ENCODE results near the gene BRD3.

Gene BRD3

GRCh38 chr9:134066913-134067851 lies 644 bp downstream of the BRD3 start:
- Histone ChIP-seq H3K4me3 (peak overlapping the region; percentile 62 to 87 (median 81)), H3K27ac (peak overlapping the region in 20 of 21 experiments; percentile 31 to 90 (median 76))

GRCh38 chr9:134066526-134066912 lies 1.3 kb downstream of the BRD3 start:
- Histone ChIP-seq H3K27ac (peak overlapping the region in 20 of 21 experiments; percentile 15 to 90 (median 76)), H3K4me3 (peak overlapping the region; percentile 62 to 87 (median 81))

- Histone ChIP-seq H3K4me3 (peak overlapping the region; percentile 62 to 87 (median 81)), H3K27ac (peak overlapping the region in 20 of 21 experiments; percentile 2 to 90 (median 75))
Observed at GRCh38 chr9:134065612-134066419, 2.0 kb downstream of the BRD3 start.

- Histone ChIP-seq H3K27ac (peak overlapping the region in 1 of 21 experiments; percentile 90), H3K4me3 (no peak overlapping the region)
Observed at GRCh38 chr9:134064711-134065110, 3.1 kb downstream of the BRD3 start.

GRCh38 chr9:134063571-134064450 lies 4.0 kb downstream of the BRD3 start:
- Histone ChIP-seq H3K4me3 (no peak overlapping the region), H3K27ac (no peak overlapping the region)

- no peak overlapping the region for H3K4me3 ChIP-seq
- H3K27ac ChIP-seq, result no peak overlapping the region
Observed at GRCh38 chr9:134063088-134063570, 4.7 kb downstream of the BRD3 start.

GRCh38 chr9:134062461-134063087 lies 5.3 kb downstream of the BRD3 start:
- peak overlapping the region in 1 of 21 experiments; percentile 5 for H3K27ac ChIP-seq
- H3K4me3 ChIP-seq, result no peak overlapping the region

- Histone ChIP-seq H3K27ac (peak overlapping the region in 1 of 21 experiments; percentile 5), H3K4me3 (no peak overlapping the region)
Observed at GRCh38 chr9:134061688-134062371, 6.0 kb downstream of the BRD3 start.

- Histone ChIP-seq H3K4me3 (no peak overlapping the region), H3K27ac (no peak overlapping the region)
Observed at GRCh38 chr9:134061019-134061687, 6.7 kb downstream of the BRD3 start.

GRCh38 chr9:134060546-134060945 lies 7.3 kb downstream of the BRD3 start:
- Histone ChIP-seq H3K27ac (no peak overlapping the region), H3K4me3 (no peak overlapping the region)

- H3K27ac ChIP-seq, result peak overlapping the region in 1 of 21 experiments; percentile 21
- H3K4me3 ChIP-seq, result no peak overlapping the region
Observed at GRCh38 chr9:134059661-134060395, 8.0 kb downstream of the BRD3 start.

- Histone ChIP-seq H3K27ac (no peak overlapping the region), H3K4me3 (no peak overlapping the region)
Observed at GRCh38 chr9:134059188-134059641, 8.6 kb downstream of the BRD3 start.

- Histone ChIP-seq H3K27ac (no peak overlapping the region), H3K4me3 (no peak overlapping the region)
Observed at GRCh38 chr9:134058716-134059115, 9.1 kb downstream of the BRD3 start.

- Histone ChIP-seq H3K4me3 (no peak overlapping the region), H3K27ac (no peak overlapping the region)
Observed at GRCh38 chr9:134057751-134058701, 9.8 kb downstream of the BRD3 start.

GRCh38 chr9:134057307-134057657 lies 10.5 kb downstream of the BRD3 start:
- no peak overlapping the region for H3K27ac ChIP-seq
- no peak overlapping the region for H3K4me3 ChIP-seq
